Measurements from ENCODE around the gene ENPP5. TPM values are rescaled to one million over a fixed set of nuclear protein-coding genes. Genes with fewer than 3 reads are reported as not detected.

The ENPP5 gene
- total and polyA plus RNA-seq, 10 of the 15 experiments (the other 5 are each of a cell fraction or from before 2014, with no cell fraction given) = 0.05 to 0.07 TPM; not detected in 8

DNA sequence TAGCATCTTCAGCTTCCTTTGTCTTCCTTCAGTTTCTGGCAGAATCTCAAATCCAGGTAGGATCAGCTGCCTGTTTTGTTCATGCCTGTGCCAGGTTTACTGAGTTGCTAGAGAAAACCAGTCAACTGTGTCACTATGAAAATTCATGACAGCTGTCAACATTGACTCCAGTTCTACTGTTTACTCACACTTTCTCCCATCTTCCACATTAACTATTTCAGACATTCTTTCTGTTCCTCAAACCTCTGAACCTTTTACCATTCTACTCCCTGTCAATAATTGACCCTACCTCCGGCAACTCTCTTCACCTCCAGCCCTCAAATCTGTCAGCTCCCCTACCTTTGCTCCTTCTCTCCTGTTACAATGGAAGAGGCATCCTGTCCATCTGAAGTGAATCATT, 32.5 kb downstream of the ENPP5 start (continued):
- TF ChIP-seq BCLAF1 (IDR thresholded peaks at IDR 0.05) = no peak
- no peak for TF ChIP-seq SREBF1 (IDR thresholded peaks at IDR 0.05; ENCODE audit: low read length)
- no peak for TF ChIP-seq ETV6 (conservative IDR thresholded peaks at IDR 0.05 in 1 of 2, IDR thresholded peaks at IDR 0.05 in 1 of 2; ENCODE audit: borderline replicate concordance in 1 of 2, low read depth in 1 of 2)
- TF ChIP-seq, protein P1, sequence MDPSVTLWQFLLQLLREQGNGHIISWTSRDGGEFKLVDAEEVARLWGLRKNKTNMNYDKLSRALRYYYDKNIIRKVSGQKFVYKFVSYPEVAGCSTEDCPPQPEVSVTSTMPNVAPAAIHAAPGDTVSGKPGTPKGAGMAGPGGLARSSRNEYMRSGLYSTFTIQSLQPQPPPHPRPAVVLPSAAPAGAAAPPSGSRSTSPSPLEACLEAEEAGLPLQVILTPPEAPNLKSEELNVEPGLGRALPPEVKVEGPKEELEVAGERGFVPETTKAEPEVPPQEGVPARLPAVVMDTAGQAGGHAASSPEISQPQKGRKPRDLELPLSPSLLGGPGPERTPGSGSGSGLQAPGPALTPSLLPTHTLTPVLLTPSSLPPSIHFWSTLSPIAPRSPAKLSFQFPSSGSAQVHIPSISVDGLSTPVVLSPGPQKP (IDR thresholded peaks at IDR 0.05; ENCODE audit: low read depth, low read length) = no peak
- no peak for TF ChIP-seq TARDBP (IDR thresholded peaks at IDR 0.05; ENCODE audit: borderline replicate concordance)
- TF ChIP-seq TCF3 (IDR thresholded peaks at IDR 0.05; ENCODE audit: borderline replicate concordance, insufficient read depth, low read depth, low read length) = no peak
- TF ChIP-seq IKZF1 (conservative IDR thresholded peaks at IDR 0.05) = 0 out of 2 replicates have a peak, but pooled peaks have one; percentile 38
- TF ChIP-seq EZH2 (IDR thresholded peaks at IDR 0.05; ENCODE audit: borderline replicate concordance, control insufficient read depth, low read depth, low read length) = no peak
- no peak for TF ChIP-seq MTA2 (IDR thresholded peaks at IDR 0.05; ENCODE audit: low read depth)
- TF ChIP-seq NBN (IDR thresholded peaks at IDR 0.05) = 0 out of 2 replicates have a peak, but pooled peaks have one; percentile 14
- no peak for TF ChIP-seq KLF5 (IDR thresholded peaks at IDR 0.05; ENCODE audit: partially characterized antibody)
- TF ChIP-seq, protein P2, sequence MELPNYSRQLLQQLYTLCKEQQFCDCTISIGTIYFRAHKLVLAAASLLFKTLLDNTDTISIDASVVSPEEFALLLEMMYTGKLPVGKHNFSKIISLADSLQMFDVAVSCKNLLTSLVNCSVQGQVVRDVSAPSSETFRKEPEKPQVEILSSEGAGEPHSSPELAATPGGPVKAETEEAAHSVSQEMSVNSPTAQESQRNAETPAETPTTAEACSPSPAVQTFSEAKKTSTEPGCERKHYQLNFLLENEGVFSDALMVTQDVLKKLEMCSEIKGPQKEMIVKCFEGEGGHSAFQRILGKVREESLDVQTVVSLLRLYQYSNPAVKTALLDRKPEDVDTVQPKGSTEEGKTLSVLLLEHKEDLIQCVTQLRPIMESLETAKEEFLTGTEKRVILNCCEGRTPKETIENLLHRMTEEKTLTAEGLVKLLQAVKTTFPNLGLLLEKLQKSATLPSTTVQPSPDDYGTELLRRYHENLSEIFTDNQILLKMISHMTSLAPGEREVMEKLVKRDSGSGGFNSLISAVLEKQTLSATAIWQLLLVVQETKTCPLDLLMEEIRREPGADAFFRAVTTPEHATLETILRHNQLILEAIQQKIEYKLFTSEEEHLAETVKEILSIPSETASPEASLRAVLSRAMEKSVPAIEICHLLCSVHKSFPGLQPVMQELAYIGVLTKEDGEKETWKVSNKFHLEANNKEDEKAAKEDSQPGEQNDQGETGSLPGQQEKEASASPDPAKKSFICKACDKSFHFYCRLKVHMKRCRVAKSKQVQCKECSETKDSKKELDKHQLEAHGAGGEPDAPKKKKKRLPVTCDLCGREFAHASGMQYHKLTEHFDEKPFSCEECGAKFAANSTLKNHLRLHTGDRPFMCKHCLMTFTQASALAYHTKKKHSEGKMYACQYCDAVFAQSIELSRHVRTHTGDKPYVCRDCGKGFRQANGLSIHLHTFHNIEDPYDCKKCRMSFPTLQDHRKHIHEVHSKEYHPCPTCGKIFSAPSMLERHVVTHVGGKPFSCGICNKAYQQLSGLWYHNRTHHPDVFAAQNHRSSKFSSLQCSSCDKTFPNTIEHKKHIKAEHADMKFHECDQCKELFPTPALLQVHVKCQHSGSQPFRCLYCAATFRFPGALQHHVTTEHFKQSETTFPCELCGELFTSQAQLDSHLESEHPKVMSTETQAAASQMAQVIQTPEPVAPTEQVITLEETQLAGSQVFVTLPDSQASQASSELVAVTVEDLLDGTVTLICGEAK (IDR thresholded peaks at IDR 0.05; ENCODE audit: borderline replicate concordance) = no peak
- TF ChIP-seq, protein P3, sequence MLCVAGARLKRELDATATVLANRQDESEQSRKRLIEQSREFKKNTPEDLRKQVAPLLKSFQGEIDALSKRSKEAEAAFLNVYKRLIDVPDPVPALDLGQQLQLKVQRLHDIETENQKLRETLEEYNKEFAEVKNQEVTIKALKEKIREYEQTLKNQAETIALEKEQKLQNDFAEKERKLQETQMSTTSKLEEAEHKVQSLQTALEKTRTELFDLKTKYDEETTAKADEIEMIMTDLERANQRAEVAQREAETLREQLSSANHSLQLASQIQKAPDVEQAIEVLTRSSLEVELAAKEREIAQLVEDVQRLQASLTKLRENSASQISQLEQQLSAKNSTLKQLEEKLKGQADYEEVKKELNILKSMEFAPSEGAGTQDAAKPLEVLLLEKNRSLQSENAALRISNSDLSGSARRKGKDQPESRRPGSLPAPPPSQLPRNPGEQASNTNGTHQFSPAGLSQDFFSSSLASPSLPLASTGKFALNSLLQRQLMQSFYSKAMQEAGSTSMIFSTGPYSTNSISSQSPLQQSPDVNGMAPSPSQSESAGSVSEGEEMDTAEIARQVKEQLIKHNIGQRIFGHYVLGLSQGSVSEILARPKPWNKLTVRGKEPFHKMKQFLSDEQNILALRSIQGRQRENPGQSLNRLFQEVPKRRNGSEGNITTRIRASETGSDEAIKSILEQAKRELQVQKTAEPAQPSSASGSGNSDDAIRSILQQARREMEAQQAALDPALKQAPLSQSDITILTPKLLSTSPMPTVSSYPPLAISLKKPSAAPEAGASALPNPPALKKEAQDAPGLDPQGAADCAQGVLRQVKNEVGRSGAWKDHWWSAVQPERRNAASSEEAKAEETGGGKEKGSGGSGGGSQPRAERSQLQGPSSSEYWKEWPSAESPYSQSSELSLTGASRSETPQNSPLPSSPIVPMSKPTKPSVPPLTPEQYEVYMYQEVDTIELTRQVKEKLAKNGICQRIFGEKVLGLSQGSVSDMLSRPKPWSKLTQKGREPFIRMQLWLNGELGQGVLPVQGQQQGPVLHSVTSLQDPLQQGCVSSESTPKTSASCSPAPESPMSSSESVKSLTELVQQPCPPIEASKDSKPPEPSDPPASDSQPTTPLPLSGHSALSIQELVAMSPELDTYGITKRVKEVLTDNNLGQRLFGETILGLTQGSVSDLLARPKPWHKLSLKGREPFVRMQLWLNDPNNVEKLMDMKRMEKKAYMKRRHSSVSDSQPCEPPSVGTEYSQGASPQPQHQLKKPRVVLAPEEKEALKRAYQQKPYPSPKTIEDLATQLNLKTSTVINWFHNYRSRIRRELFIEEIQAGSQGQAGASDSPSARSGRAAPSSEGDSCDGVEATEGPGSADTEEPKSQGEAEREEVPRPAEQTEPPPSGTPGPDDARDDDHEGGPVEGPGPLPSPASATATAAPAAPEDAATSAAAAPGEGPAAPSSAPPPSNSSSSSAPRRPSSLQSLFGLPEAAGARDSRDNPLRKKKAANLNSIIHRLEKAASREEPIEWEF (IDR thresholded peaks at IDR 0.05; ENCODE audit: insufficient replicate concordance, low read depth, low read length) = no peak
- TF ChIP-seq FOXK2 (IDR thresholded peaks at IDR 0.05) = no peak
